Body of pancreas (tissue), 4 donors: ENCODE measurements around the gene KRT71.

Source experiments
- POLR2A ChIP-seq, 3 donors: fragments of 450-650 bp; IDR thresholded peaks; one replicate each; pipeline ENCODE4 v1.6.1; 2016; ENCODE audit warnings: antibody characterized with exemption in 3 of 3, mild to moderate bottlenecking in 2 of 3
- TF ChIP-seq, protein P1 (sequence below), 7 experiments: fragments of 450-650 bp in 4 of 7; fragments of 200-600 bp in 3 of 7; sonication (generic) in 3 of 7; IDR thresholded peaks; one replicate each; pipeline ENCODE4 v1.5.1; 2016 to 2019; ENCODE audit warnings: antibody characterized with exemption in 7 of 7

- TF ChIP-seq, protein P1, sequence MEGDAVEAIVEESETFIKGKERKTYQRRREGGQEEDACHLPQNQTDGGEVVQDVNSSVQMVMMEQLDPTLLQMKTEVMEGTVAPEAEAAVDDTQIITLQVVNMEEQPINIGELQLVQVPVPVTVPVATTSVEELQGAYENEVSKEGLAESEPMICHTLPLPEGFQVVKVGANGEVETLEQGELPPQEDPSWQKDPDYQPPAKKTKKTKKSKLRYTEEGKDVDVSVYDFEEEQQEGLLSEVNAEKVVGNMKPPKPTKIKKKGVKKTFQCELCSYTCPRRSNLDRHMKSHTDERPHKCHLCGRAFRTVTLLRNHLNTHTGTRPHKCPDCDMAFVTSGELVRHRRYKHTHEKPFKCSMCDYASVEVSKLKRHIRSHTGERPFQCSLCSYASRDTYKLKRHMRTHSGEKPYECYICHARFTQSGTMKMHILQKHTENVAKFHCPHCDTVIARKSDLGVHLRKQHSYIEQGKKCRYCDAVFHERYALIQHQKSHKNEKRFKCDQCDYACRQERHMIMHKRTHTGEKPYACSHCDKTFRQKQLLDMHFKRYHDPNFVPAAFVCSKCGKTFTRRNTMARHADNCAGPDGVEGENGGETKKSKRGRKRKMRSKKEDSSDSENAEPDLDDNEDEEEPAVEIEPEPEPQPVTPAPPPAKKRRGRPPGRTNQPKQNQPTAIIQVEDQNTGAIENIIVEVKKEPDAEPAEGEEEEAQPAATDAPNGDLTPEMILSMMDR (IDR thresholded peaks at IDR 0.05), result no peak
- TF ChIP-seq POLR2A (IDR thresholded peaks at IDR 0.05), result no peak
Observed at GRCh38 chr12:52530366-52530765, 22.6 kb downstream of the KRT71 start.
